ENCODE measurements around the gene GAB2. TPM values are rescaled to one million over a fixed set of nuclear protein-coding genes. Genes with fewer than 3 reads are reported as not detected.
"Not testable (repeated sequence)": the region's sequence is repeated elsewhere in the genome, so short reads cannot be mapped to it uniquely, and the experiment has no call there.

GAB2 gene
- total RNA-seq, 2 experiments from 2014 or later: 1.4 to 1.8 TPM

GRCh38 chr11:78365381-78365792 is 52.2 kb downstream of the GAB2 start:
- POLR2A ChIA-PET: no interaction called here
- H3K36me3 Mint-ChIP-seq (ENCODE audit: low read depth): no peaks in the 10 kb centered on the region
- no peak for TF ChIP-seq CTCF (IDR thresholded peaks at IDR 0.05)
- DNase-seq (no peak), ATAC-seq (no peak)
- H3K4me3 Mint-ChIP-seq: no peak overlapping the region
- intact Hi-C loops (cut with micrococcal nuclease): no loop called here
- H3K9me3 Mint-ChIP-seq: no peaks in the 10 kb centered on the region
- no peak overlapping the region for H3K27ac Mint-ChIP-seq
- CTCF ChIA-PET: no interaction called here
- no peaks in the 10 kb centered on the region for H3K4me1 Mint-ChIP-seq (ENCODE audit: low read depth)
- no peaks in the 10 kb centered on the region for H3K27me3 Mint-ChIP-seq

GRCh38 chr11:78364128-78364751 is 53.4 kb downstream of the GAB2 start:
- intact Hi-C loops (cut with micrococcal nuclease): no loop called here
- Mint-ChIP-seq H3K27ac (no peak overlapping the region), H3K4me1 (ENCODE audit: low read depth) (no peaks in the 10 kb centered on the region), H3K9me3 (no peaks in the 10 kb centered on the region), H3K36me3 (ENCODE audit: low read depth) (no peaks in the 10 kb centered on the region), H3K4me3 (no peak overlapping the region), H3K27me3 (no peaks in the 10 kb centered on the region)
- CTCF ChIA-PET: interaction anchor here (0.7 kb wide), 1 partner anchor 531 kb away, joined by 3 read pairs; no protein-coding TSS in a partner anchor
- ATAC-seq (no peak), DNase-seq (no peak)
- POLR2A ChIA-PET: no interaction called here
- no peak for TF ChIP-seq CTCF (IDR thresholded peaks at IDR 0.05)

GRCh38 chr11:78363024-78363619 is 54.5 kb downstream of the GAB2 start:
- no peak overlapping the region for H3K4me3 Mint-ChIP-seq
- H3K27ac Mint-ChIP-seq: no peak overlapping the region
- DNase-seq (no peak), ATAC-seq (no peak)
- H3K27me3 Mint-ChIP-seq: no peaks in the 10 kb centered on the region
- no peaks in the 10 kb centered on the region for H3K9me3 Mint-ChIP-seq
- ChIA-PET CTCF (no interaction called here), POLR2A (no interaction called here)
- intact Hi-C loops (cut with micrococcal nuclease): no loop called here
- H3K4me1 Mint-ChIP-seq (ENCODE audit: low read depth): no peaks in the 10 kb centered on the region
- TF ChIP-seq CTCF (IDR thresholded peaks at IDR 0.05): no peak
- H3K36me3 Mint-ChIP-seq (ENCODE audit: low read depth): no peaks in the 10 kb centered on the region

GRCh38 chr11:78361228-78361627 is 56.4 kb downstream of the GAB2 start:
- no peak for TF ChIP-seq CTCF (IDR thresholded peaks at IDR 0.05)
- ChIA-PET POLR2A (no interaction called here), CTCF (no interaction called here)
- H3K4me1 Mint-ChIP-seq (ENCODE audit: low read depth): no peaks in the 10 kb centered on the region
- DNase-seq (no peak), ATAC-seq (no peak)
- H3K36me3 Mint-ChIP-seq (ENCODE audit: low read depth): no peaks in the 10 kb centered on the region
- H3K4me3 Mint-ChIP-seq: no peak overlapping the region
- peaks cover 2% of the 10 kb centered on the region for H3K27me3 Mint-ChIP-seq
- no peak overlapping the region for H3K27ac Mint-ChIP-seq
- intact Hi-C loops (cut with micrococcal nuclease): no loop called here
- H3K9me3 Mint-ChIP-seq: peaks cover 2% of the 10 kb centered on the region

GRCh38 chr11:78359921-78360320 is 57.7 kb downstream of the GAB2 start:
- Mint-ChIP-seq H3K4me3 (no peak overlapping the region), H3K4me1 (ENCODE audit: low read depth) (no peaks in the 10 kb centered on the region), H3K36me3 (ENCODE audit: low read depth) (no peaks in the 10 kb centered on the region), H3K27ac (no peak overlapping the region), H3K9me3 (peaks cover 2% of the 10 kb centered on the region), H3K27me3 (peaks cover 2% of the 10 kb centered on the region)
- ATAC-seq (no peak), DNase-seq (no peak)
- intact Hi-C loops (cut with micrococcal nuclease): no loop called here
- TF ChIP-seq CTCF (IDR thresholded peaks at IDR 0.05): no peak
- ChIA-PET CTCF (no interaction called here), POLR2A (no interaction called here)

GRCh38 chr11:78357924-78358323 is 59.7 kb downstream of the GAB2 start:
- intact Hi-C loops (cut with micrococcal nuclease); H3K36me3 Mint-ChIP-seq (ENCODE audit: low read depth); H3K27me3 Mint-ChIP-seq; H3K27ac Mint-ChIP-seq; DNase-seq; POLR2A ChIA-PET; H3K4me1 Mint-ChIP-seq (ENCODE audit: low read depth); H3K9me3 Mint-ChIP-seq; ATAC-seq; H3K4me3 Mint-ChIP-seq: not testable (repeated sequence)
- CTCF ChIA-PET: interaction anchor here (1.2 kb wide), 1 partner anchor 106 kb away, joined by 3 read pairs; no protein-coding TSS in a partner anchor

- H3K4me1 Mint-ChIP-seq (ENCODE audit: low read depth); CTCF ChIA-PET; H3K27me3 Mint-ChIP-seq; H3K9me3 Mint-ChIP-seq; POLR2A ChIA-PET; intact Hi-C loops (cut with micrococcal nuclease); H3K4me3 Mint-ChIP-seq; ATAC-seq; DNase-seq; H3K36me3 Mint-ChIP-seq (ENCODE audit: low read depth); H3K27ac Mint-ChIP-seq: not testable (repeated sequence)
These were observed 60.2 kb downstream of the GAB2 start for GRCh38 chr11:78357425-78357824.

Measured in activated CD8-positive, alpha-beta T cell treated with anti-CD3 and anti-CD28 coated beads for 36 hours (primary cell).